Calu3 (cell line): Measurements from ENCODE around the gene SIPA1. TPM values are rescaled to one million over a fixed set of nuclear protein-coding genes. Genes with fewer than 3 reads are reported as not detected.
A peak's percentile ranks its signal among the peaks of the same experiment; 100 is the strongest.

ENCODE experiments used
- BruUV-seq: library from RNA; stranded (reverse); fragments of 400-500 nt; replicated peaks from 2 replicates; lab custom pipeline; 2021; lab: Mats Ljungman, UMichigan
- CTCF ChIA-PET: fragments of 300-600 bp; sonication (Branson Sonifier 250); formaldehyde crosslinking; loops from one replicate; lab custom pipeline; 2022; ENCODE audit warnings: antibody characterized with exemption; lab: Charles Lee
- DNase-seq: peaks from one replicate; pipeline ENCODE4 v3.0.0; 2022
- H3K27ac Mint-ChIP-seq: one replicate; pipeline ENCODE4 v1.8.0; 2022; ENCODE audit warnings: mixed read lengths; ENCODE audit not compliant: unreplicated experiment
- H3K27me3 Mint-ChIP-seq: one replicate; pipeline ENCODE4 v1.8.0; 2022; ENCODE audit warnings: mixed read lengths; ENCODE audit not compliant: unreplicated experiment
- H3K36me3 Mint-ChIP-seq: one replicate; pipeline ENCODE4 v1.8.0; 2022; ENCODE audit warnings: mild to moderate bottlenecking, moderate library complexity, mixed read lengths; ENCODE audit not compliant: insufficient read depth, unreplicated experiment
- H3K4me1 Mint-ChIP-seq: one replicate; pipeline ENCODE4 v1.8.0; 2022; ENCODE audit warnings: mild to moderate bottlenecking, low read depth, mixed read lengths; ENCODE audit not compliant: unreplicated experiment
- H3K4me3 Mint-ChIP-seq: one replicate; pipeline ENCODE4 v1.8.0; 2022; ENCODE audit warnings: mild to moderate bottlenecking, low read depth, moderate library complexity, mixed read lengths; ENCODE audit not compliant: unreplicated experiment
- H3K9me3 Mint-ChIP-seq: one replicate; pipeline ENCODE4 v1.8.0; 2022; ENCODE audit warnings: low read depth, mixed read lengths; ENCODE audit not compliant: unreplicated experiment
- CTCF ChIP-seq: fragments of 200-600 bp; IDR thresholded peaks from one replicate; pipeline ENCODE4 v1.8.0; 2022; ENCODE audit warnings: antibody characterized with exemption; ENCODE audit not compliant: unreplicated experiment
- intact Hi-C: fragments of 100-400 bp; cut with micrococcal nuclease; formaldehyde crosslinking; loops from one replicate; pipeline ENCODE4 v1.10.0; 2022; ENCODE audit not compliant: unreplicated experiment
- total RNA-seq: library from RNA; stranded (reverse); gene quantifications from 2 replicates; pipeline ENCODE4 v1.2.3, GENCODE V29; 2022

SIPA1 gene
- total RNA-seq, 1 experiment from 2014 or later, result 41.3 TPM

GRCh38 chr11:65593518-65594414, 44.1 kb upstream of the SIPA1 start:
- Mint-ChIP-seq H3K27me3 (no peaks in the 10 kb centered on the region), H3K27ac (no peak overlapping the region), H3K36me3 (peaks cover 73% of the 10 kb centered on the region), H3K4me1 (peaks cover 3% of the 10 kb centered on the region), H3K9me3 (no peaks in the 10 kb centered on the region), H3K4me3 (no peak overlapping the region)
- CTCF ChIA-PET, result interaction anchor here (0.6 to 1.7 kb wide), 10 partner anchors 16 to 103 kb away, joined by 3 to 4 read pairs (median 3); partner anchors contain the start of genes EHBP1L1, FAM89B, PCNX3 and SIPA1
- no TSS peak for BruUV-seq
- peak; percentile 76 for TF ChIP-seq CTCF
- intact Hi-C loops, result no loop called here
- peak; percentile 48 for DNase-seq

DNA sequence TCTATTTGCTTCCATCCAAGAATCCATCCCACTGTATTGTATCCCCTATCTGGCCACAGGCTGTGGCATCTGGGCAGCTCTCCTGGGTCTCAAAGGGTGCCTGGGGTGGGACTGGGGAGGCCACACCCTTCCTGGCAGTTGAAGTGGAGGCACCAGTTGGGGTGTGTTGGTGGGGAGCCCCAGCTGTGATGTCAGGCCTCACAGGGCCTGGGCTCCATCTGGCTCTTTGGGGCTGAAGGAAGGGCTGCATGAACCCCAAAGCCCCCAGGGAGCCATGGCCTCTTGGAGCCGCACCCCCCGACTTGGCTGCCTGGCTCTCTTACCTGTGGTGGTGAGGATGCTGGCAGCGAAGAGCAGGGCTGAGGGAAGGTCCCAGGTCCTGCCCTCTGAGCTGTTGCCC, 42.8 kb upstream of the SIPA1 start:
- Mint-ChIP-seq H3K27ac (no peak overlapping the region), H3K4me1 (no peaks in the 10 kb centered on the region), H3K36me3 (peaks cover 72% of the 10 kb centered on the region), H3K4me3 (no peak overlapping the region), H3K27me3 (no peaks in the 10 kb centered on the region), H3K9me3 (no peaks in the 10 kb centered on the region)
- no peak for TF ChIP-seq CTCF
- BruUV-seq, result no TSS peak
- intact Hi-C loops, result no loop called here
- DNase-seq, result no peak
- CTCF ChIA-PET, result interaction anchor here (0.6 to 1.6 kb wide), 3 partner anchors 18 to 473 kb away, joined by 4 to 5 read pairs (median 4); no protein-coding TSS in a partner anchor

GRCh38 chr11:65595543-65596281, 42.2 kb upstream of the SIPA1 start, which contains the start of gene KCNK7:
TSS of gene KCNK7 (minus strand) at chr11:65595800. CDS start at chr11:65595772, 28 bp downstream.
- Mint-ChIP-seq H3K4me1 (no peaks in the 10 kb centered on the region), H3K9me3 (no peaks in the 10 kb centered on the region), H3K36me3 (peaks cover 72% of the 10 kb centered on the region), H3K27ac (no peak within 1 kb of the TSS), H3K4me3 (no peak within 1 kb of the TSS), H3K27me3 (no peaks in the 10 kb centered on the region)
- intact Hi-C loops, result no loop called here
- BruUV-seq, result no TSS peak
- TF ChIP-seq CTCF, result no peak
- no peak for DNase-seq
- CTCF ChIA-PET, result interaction anchor here (0.6 kb wide), 2 partner anchors 151 to 472 kb away, joined by 4 to 5 read pairs; no protein-coding TSS in a partner anchor

- CTCF ChIA-PET, result no interaction called here
- intact Hi-C loops, result no loop called here
These were observed 41.4 kb upstream of the SIPA1 start for GRCh38 chr11:65596520-65596919.

More at GRCh38 chr11:65596520-65596919, 41.4 kb upstream of the SIPA1 start:
- Mint-ChIP-seq H3K27ac (no peak overlapping the region), H3K27me3 (no peaks in the 10 kb centered on the region), H3K4me3 (no peak overlapping the region), H3K9me3 (no peaks in the 10 kb centered on the region), H3K4me1 (no peaks in the 10 kb centered on the region), H3K36me3 (peaks cover 73% of the 10 kb centered on the region)
- TF ChIP-seq CTCF, result no peak
- no TSS peak for BruUV-seq
- no peak for DNase-seq
